HG02759 (cell line): ENCODE measurements around the gene KANSL3.

Source experiments
- ATAC-seq: cut with Tn5 transposase; IDR thresholded peaks from one replicate; pipeline ENCODE4 v1.9.1; 2021; ENCODE audit warnings: mild to moderate bottlenecking, moderate library complexity; ENCODE audit not compliant: unreplicated experiment

Gene KANSL3

GRCh38 chr2:96608469-96609455 lies 29.4 kb downstream of the KANSL3 start:
- no peak for ATAC-seq

- ATAC-seq = no peak
Measured at GRCh38 chr2:96604104-96604503, 34.0 kb downstream of the KANSL3 start.

DNA sequence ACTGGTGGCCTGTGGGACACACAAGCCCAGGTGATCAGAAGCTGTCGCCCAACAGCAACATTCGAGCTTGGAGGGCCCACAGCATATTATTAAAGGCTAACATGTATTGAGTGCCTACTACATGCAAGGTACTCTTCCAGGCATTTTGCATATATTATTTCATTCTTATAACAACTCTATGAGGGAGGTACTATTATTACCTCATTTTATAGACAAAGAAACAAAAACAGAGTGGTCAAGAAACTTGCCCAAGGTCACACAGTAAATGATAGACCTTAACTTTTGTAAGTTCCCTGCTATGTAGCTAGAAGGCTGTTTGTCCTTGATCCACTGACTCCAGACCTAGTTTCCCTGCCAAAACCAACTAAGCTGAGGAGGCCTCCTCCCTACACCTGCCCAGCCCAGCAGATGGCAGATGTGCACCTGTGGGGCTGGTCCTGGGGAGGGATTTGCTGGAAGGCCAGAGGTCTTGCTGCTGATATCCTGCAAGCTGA lies 35.7 kb downstream of the KANSL3 start:
- no peak for ATAC-seq

DNA sequence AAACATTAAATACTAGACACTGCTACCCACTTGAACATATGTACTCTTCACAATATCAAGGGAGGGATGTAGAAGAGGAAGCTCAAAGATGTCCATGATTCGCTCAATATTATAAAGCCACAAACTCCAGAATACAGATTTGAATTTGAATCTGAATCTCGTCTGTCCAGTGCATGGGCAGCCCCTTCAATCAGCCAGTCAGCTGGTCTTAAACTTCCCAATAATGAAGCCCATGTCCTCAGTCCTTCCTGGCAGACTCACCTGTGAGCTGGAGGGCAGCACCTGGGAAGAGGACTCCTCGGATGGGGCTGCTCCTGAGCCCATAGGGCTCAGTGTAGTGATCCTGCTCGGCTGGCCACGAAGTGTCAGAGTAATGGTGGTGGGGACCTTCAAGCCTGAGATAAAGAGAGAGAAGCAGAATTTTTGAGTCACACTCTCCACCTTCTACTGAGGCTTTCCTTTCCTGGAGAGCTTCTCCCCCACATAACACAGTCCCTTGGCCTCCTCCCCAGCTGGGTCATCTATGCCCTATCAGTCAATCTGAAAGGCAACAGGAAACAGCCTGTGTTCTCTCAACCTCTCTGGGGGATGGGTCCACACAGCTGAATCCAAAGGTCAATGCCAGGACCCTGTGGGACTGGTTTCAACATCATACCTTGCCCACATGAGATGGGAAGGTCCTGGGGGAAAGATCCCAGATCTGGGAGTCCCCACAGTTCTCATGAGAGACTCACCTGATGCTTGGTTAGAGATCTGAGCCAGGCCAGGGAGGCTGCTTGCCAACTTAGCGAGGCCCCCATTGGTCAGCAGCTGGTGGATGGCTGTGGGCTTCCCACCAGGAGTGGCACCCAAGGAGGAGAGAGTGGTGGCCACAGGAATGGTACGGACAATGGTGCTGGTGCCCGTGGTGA lies 36.5 kb downstream of the KANSL3 start:
- ATAC-seq = no peak

- ATAC-seq = no peak
Measured at GRCh38 chr2:96599941-96600340, 38.2 kb downstream of the KANSL3 start.

GRCh38 chr2:96596596-96596995 lies 41.5 kb downstream of the KANSL3 start:
- no peak for ATAC-seq

DNA sequence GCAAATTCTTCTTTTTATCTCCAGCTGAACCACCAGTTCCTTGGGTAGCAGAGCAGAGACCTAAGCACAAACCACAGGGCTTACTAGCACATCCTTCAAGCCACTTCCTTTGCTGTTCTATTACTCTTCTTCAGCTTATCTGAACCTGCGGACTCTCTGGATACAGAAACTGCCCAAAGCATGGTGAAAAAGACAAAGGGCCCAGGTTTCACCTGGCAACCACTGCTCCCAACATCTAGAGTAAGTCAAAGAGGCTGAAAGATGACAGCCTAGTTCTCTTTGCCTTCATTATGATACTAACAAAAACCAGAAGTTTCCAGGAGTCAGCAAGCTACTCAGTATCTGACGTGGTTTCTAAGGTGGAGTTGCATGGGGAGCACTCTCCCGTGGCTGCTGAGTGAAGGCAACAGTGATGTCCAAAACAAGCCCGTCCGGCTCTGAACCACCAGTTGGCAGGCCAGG lies 43.4 kb downstream of the KANSL3 start:
- ATAC-seq = no peak

DNA sequence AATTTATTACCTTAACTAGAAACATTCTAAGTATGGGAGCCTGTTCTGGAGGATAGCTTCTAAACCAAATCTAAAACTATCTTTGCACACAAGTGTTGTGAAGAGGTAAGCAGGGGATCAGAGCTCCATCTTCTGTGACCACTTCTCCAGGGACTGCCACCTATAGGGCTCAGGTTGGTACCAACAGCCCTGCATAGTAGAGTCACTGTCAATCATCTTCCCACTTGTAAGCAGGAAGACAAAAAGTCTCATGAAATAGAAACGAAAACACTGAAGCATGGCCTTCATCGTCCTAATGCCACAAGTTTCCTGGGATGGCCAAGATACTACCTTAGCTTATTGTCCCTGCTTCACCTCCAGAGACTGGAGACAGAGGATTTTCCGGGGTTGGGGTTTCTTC lies 43.8 kb downstream of the KANSL3 start:
- no peak for ATAC-seq

GRCh38 chr2:96591494-96591893 lies 46.6 kb downstream of the KANSL3 start:
- no peak for ATAC-seq

- ATAC-seq = no peak
Measured at GRCh38 chr2:96591054-96591453, 47.1 kb downstream of the KANSL3 start.

DNA sequence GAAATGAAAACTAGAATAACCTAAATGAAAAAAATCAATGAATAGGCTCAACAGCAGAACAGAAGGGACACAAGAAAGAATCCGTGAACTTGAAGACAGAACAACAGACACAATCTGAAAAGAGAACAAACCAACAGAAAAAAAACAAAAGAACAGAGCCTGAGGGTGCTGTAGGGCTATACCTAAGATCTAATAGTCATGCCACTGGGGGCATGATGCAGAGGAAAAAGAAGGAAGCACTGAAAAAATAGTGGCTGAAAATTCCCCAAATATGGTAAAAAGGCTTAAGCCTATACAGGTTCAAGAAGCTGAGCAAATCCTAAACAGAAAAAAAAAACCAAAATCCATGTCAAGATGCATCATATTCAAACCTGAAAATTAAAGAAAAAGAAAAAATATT lies 50.3 kb downstream of the KANSL3 start:
- ATAC-seq = no peak

DNA sequence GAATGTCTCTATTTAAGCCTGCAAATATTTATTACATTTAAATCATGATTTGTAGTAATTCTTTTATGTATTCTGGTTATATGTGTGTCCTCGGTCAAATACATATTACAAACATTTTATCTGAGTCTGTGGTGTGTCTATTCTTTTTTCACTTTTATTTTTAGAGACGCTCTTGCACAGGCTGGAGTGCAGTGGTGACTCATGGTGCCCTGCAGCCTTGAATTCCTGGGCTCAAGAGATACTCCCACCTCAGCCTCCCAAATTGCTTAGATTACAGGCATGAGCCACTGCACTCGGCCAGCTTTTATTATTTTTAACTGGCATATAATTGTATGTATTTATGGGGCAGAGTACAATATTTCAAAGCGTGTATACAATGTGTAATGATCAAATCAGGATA lies 54.1 kb downstream of the KANSL3 start:
- ATAC-seq = no peak

- ATAC-seq = no peak
Measured at GRCh38 chr2:96580771-96581170, 57.3 kb downstream of the KANSL3 start.

DNA sequence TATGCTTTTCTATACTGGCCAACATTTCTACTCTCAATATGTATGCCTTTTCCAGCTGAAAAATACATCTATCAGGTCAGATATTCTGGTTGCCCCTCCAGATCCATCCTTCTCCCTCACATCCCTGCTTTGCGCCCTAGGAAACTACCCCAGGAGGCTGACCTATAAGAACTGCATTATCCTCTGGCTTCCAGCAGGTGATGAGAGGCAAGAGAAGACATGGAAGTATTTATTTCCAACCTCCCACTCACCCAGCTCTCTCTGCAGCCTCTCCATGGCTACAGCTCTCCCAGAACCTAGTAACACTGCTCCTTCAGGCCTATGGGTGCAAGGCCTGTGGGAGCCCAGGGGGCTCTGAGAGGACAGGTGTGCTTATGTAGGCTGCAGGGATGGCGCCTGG lies 58.7 kb downstream of the KANSL3 start:
- no peak for ATAC-seq

DNA sequence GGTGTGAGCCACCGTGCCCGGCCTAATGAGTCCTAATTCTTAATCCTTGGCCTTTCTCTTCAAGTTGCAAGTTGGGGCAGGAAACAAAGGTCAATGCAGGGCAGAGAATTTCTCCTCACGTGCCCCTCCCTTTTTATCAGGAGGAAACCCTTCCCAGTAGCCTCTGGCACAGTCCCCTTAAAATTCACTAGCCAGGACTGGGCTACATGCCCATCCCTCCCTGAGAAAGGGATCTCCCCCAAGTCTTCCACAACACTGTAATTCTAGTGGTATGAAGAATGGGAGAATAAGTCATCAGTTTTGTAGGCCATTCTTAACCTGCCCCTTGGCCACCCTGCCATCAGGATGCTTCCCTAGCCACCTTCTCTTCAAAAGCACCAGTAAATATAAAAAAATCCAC lies 59.4 kb downstream of the KANSL3 start:
- ATAC-seq = no peak

- ATAC-seq = no peak
Measured at GRCh38 chr2:96577501-96577900, 60.6 kb downstream of the KANSL3 start.

DNA sequence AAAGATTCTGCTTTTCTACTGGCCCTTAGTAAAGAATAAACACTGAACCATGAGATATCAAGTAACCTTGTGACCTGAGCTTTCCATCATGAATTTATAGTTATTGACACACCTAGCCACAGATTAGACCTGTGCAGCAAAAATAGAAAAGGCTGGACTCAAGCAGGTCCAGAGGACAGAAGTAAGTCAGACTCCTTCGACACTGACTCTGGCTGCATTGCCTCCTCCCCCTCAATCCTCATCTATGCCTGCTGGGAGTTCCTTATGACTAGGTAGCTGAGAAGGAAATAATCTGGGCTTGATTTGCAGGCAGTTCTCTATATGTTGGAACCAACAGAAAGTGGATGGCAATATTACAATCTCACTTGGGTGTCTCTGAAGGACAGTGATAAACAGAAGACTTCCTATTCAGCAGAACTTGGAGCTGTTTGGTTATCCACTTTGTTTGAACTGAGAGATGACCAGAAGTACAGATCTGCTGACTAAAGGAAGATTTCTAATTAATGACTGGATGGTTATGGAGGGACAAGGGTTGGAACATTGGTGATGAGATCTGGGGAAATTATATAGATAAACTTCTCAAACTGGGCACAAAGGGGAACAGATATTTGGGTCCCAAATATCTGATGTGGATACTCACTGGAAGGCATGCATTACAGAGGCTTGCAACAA lies 62.2 kb downstream of the KANSL3 start:
- ATAC-seq = no peak

DNA sequence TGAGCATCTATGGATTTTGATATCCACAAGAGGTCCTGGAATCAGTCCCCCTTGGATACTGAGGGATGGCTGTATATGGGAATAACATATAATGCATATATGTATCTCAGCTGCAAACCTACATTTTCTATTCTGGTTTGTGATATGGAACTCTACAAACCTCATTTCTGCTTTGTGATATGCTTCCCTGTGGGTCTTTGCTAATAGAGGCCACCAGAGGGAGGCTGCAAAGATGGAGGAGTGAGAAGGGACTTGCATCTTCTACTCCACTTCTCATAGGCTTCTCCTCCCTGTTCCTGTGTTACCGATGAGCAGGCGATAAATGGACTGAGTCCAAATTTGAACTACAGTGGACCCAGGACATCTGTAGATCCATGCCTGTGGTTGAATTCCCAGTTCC lies 63.7 kb downstream of the KANSL3 start:
- no peak for ATAC-seq

DNA sequence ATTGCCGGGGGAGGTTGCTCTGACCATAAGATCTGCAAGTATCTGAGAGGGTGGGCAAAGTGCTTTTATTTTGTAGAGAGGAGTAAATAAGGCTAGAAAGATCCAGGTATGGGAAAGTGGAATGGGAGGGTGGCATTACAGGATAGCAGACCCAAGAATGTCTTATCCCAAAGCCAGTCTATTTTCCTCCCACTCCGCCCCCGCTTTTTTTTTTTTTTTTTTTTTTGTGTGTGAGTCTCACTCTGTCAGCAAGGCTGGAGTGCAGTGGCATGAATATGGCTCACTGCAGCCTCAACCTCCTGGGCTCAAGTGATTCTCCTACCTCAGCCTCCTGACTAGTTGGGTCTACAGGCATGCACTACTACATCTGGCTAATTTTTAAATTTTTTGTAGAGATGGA lies 70.0 kb downstream of the KANSL3 start:
- no peak for ATAC-seq

GRCh38 chr2:96565111-96565510 lies 73.0 kb downstream of the KANSL3 start:
- no peak for ATAC-seq

DNA sequence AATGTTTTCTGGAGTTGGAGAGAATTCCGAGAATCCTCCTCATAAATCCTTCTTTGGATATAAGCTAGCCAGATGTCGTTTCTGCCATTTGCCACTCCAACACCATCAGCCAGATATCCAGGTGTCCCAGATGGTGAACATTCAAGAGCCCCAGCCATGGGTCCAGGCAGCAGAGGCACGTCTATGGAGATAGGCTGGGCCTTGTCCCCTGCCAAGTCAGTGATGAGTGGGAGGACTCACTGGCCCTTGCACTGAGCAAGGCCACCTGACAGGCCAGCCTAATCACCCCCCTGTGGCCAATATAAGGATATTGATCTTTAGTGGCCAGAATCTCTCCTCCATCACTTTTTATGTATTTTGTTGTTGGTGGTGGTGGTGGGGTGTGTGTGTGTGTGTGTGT lies 73.5 kb downstream of the KANSL3 start:
- ATAC-seq = no peak
